Measurements from ENCODE around the gene PNPLA3.

DNA sequence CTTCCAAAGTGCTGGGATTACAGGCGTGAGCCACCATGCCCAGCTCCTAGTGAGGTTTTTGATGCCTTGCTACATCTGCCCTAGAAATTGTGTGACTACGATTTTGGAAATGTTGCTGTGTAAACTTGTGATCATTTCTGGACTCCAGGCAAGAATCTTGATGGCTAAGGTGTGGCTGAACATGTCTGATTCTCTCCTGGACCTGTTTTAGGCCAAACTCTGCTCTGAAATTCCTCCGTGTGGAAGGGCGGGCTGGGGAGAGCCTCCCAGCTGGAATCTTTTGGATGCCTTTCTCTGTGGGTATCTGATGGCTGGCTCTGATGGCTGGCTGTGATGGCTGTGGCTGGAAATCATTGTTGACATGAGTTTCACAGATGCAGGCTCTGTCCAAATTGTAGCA is 8.2 kb downstream of the PNPLA3 start:
- TF ChIP-seq, protein P1, sequence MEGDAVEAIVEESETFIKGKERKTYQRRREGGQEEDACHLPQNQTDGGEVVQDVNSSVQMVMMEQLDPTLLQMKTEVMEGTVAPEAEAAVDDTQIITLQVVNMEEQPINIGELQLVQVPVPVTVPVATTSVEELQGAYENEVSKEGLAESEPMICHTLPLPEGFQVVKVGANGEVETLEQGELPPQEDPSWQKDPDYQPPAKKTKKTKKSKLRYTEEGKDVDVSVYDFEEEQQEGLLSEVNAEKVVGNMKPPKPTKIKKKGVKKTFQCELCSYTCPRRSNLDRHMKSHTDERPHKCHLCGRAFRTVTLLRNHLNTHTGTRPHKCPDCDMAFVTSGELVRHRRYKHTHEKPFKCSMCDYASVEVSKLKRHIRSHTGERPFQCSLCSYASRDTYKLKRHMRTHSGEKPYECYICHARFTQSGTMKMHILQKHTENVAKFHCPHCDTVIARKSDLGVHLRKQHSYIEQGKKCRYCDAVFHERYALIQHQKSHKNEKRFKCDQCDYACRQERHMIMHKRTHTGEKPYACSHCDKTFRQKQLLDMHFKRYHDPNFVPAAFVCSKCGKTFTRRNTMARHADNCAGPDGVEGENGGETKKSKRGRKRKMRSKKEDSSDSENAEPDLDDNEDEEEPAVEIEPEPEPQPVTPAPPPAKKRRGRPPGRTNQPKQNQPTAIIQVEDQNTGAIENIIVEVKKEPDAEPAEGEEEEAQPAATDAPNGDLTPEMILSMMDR (IDR thresholded peaks at IDR 0.05 in 2 of 3, conservative IDR thresholded peaks at IDR 0.05 in 1 of 3; ENCODE audit: insufficient read depth in 2 of 3, low read depth in 1 of 3, low read length in 3 of 3) = no peak
- no peak for TF ChIP-seq RCOR1 (IDR thresholded peaks at IDR 0.05; ENCODE audit: borderline replicate concordance in 1 of 2, low read depth in 2 of 2, low read length in 2 of 2)
- no peak for TF ChIP-seq NFIC (IDR thresholded peaks at IDR 0.05)
- TF ChIP-seq ZBED1 (IDR thresholded peaks at IDR 0.05) = no peak
- no peak for TF ChIP-seq ETV6 (IDR thresholded peaks at IDR 0.05; ENCODE audit: borderline replicate concordance in 1 of 2, low read depth in 2 of 2, low read length in 1 of 2)
- TF ChIP-seq ETV6 (CRISPR knock-in tag; IDR thresholded peaks at IDR 0.05; ENCODE audit: borderline replicate concordance) = no peak
- TF ChIP-seq SAFB2 (IDR thresholded peaks at IDR 0.05; ENCODE audit: borderline replicate concordance, low read depth, low read length, severe bottlenecking) = no peak

Data from K562 (cell line).